ENCODE measurements around the gene XYLT1.

DNA sequence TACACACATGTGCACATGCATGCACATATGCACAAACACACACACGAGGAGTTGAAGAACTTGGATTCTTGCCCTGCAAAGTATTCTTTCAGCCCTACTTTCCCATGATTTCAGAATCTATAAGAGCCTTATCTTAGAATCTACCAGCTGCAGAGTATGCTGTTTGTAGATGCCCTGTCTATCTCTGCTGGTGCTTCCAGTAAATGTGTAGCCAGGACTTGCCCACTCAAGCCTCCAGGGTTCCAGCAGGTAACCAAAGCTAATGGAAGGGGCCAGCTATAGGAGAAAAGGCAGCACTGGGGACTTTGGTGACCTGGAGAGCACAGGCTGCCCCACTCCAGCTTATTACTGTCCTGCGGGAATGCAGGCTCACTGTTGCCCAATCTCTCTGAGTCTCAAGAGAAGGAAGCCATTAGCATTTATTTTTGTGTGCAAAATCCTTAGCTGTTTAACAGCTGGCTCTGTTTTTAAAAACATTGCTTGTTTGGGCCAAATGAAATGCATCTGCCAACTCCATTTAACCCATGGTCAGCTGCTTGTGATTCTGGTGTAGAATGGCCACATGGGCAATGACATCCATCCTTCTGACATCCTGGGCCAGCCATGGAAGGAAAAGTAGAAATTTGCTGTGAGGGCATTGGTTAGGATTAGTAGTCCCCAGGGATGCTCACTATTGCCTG, 28.6 kb upstream of the XYLT1 start:
- TF ChIP-seq YY1 (IDR thresholded peaks at IDR 0.05; ENCODE audit: low read depth) (no peak), EP300 (IDR thresholded peaks at IDR 0.05; ENCODE audit: borderline replicate concordance) (no peak), REST (IDR thresholded peaks at IDR 0.05; ENCODE audit: low read depth) (no peak), CEBPB (IDR thresholded peaks at IDR 0.05) (no peak), RAD21 (IDR thresholded peaks at IDR 0.05; ENCODE audit: low read depth) (no peak), NFIC (IDR thresholded peaks at IDR 0.05) (no peak), TEAD4 (IDR thresholded peaks at IDR 0.05) (no peak), MAX (IDR thresholded peaks at IDR 0.05) (no peak), ZBTB7A (IDR thresholded peaks at IDR 0.05; ENCODE audit: low read depth) (no peak), CREB1 (IDR thresholded peaks at IDR 0.05; ENCODE audit: low read depth) (no peak), TAF1 (IDR thresholded peaks at IDR 0.05; ENCODE audit: low read depth) (no peak), TCF12 (IDR thresholded peaks at IDR 0.05; ENCODE audit: low read depth) (no peak)
- TF ChIP-seq, protein P1, sequence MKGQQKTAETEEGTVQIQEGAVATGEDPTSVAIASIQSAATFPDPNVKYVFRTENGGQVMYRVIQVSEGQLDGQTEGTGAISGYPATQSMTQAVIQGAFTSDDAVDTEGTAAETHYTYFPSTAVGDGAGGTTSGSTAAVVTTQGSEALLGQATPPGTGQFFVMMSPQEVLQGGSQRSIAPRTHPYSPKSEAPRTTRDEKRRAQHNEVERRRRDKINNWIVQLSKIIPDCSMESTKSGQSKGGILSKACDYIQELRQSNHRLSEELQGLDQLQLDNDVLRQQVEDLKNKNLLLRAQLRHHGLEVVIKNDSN (IDR thresholded peaks at IDR 0.05): no peak

Measured in Ishikawa (cell line).